IMR-90 (cell line): ENCODE measurements around the gene RBL2. TPM values are rescaled to one million over a fixed set of nuclear protein-coding genes. Genes with fewer than 3 reads are reported as not detected.

Source experiments
- ATAC-seq: fragments of 200-7000 bp; cut with Tn5 transposase; 2 replicates; pipeline ENCODE4 v1.9.1; 2020; ENCODE audit warnings: low read depth, mild to moderate bottlenecking, moderate library complexity
- BruUV-seq: library from RNA; stranded (reverse); fragments of 400-500 nt; replicated peaks from 2 replicates; lab custom pipeline; 2021; lab: Mats Ljungman, UMichigan
- CTCF ChIA-PET: fragments of 300-600 bp; formaldehyde crosslinking; extraction: SDS; loops from one replicate; lab custom pipeline; 2021; ENCODE audit warnings: antibody characterized with exemption; lab: Yijun Ruan, JAX
- POLR2A ChIA-PET: fragments of 300-600 bp; sonication (Branson Sonifier 250); formaldehyde crosslinking; loops from one replicate; lab custom pipeline; 2022; ENCODE audit warnings: antibody characterized with exemption; ENCODE audit not compliant: unreplicated experiment; lab: Charles Lee
- DNase-seq: peaks from one replicate; pipeline ENCODE4 v3.0.0; 2013
- H2AFZ ChIP-seq: replicated peaks from 2 replicates; pipeline ENCODE3; 2013; ENCODE audit warnings: low read length, mild to moderate bottlenecking; ENCODE audit not compliant: poor library complexity
- H2AK5ac ChIP-seq: 2 replicates; pipeline ENCODE4 v1.6.1; 2013; ENCODE audit warnings: low read depth, low read length, inconsistent platforms
- H2AK9ac ChIP-seq: replicated peaks from 2 replicates; pipeline ENCODE3; 2013; ENCODE audit warnings: mild to moderate bottlenecking, low read depth, low read length, moderate library complexity; ENCODE audit not compliant: poor library complexity
- H2BK120ac ChIP-seq: 2 replicates; pipeline ENCODE4 v1.6.1; 2013; ENCODE audit warnings: low read depth, low read length, inconsistent platforms
- H2BK15ac ChIP-seq: 3 replicates; pipeline ENCODE4 v1.6.1; 2013; ENCODE audit warnings: low read depth, low read length, inconsistent platforms
- H2BK20ac ChIP-seq: 2 replicates; pipeline ENCODE4 v1.6.1; 2013; ENCODE audit warnings: low read depth, mild to moderate bottlenecking, inconsistent platforms, low read length, moderate library complexity
- H2BK5ac ChIP-seq: 2 replicates; pipeline ENCODE4 v1.6.1; 2013; ENCODE audit warnings: mild to moderate bottlenecking, low read depth, low read length, inconsistent platforms; ENCODE audit not compliant: poor library complexity, severe bottlenecking
- H3K14ac ChIP-seq: replicated peaks from 2 replicates; pipeline ENCODE4 v1.6.1; 2013; ENCODE audit warnings: low read depth, low read length, inconsistent platforms
- H3K18ac ChIP-seq: 2 replicates; pipeline ENCODE4 v1.6.1; 2013; ENCODE audit warnings: low read depth, low read length, control low read depth
- H3K23ac ChIP-seq: 2 replicates; pipeline ENCODE4 v1.6.1; 2013; ENCODE audit warnings: low read depth, low read length, inconsistent platforms
- H3K27ac ChIP-seq: 2 replicates; pipeline ENCODE4 v1.5.1; 2013; ENCODE audit warnings: mild to moderate bottlenecking, control low read depth, low read length; ENCODE audit not compliant: insufficient read depth
- H3K27me3 ChIP-seq: 2 replicates; pipeline ENCODE4 v1.6.1; 2013; ENCODE audit warnings: low read length; ENCODE audit not compliant: control insufficient read depth, insufficient read depth
- H3K36me3 ChIP-seq: 2 replicates; pipeline ENCODE4 v1.6.1; 2013; ENCODE audit warnings: low read length, mixed read lengths; ENCODE audit not compliant: control insufficient read depth, insufficient read depth
- H3K4ac ChIP-seq: 2 replicates; pipeline ENCODE4 v1.6.1; 2013; ENCODE audit warnings: low read depth, low read length, inconsistent platforms
- H3K4me1 ChIP-seq: 2 replicates; pipeline ENCODE4 v1.6.1; 2013; ENCODE audit warnings: low read length, mixed read lengths; ENCODE audit not compliant: control insufficient read depth, insufficient read depth
- H3K4me2 ChIP-seq: 2 replicates; pipeline ENCODE4 v1.6.1; 2013; ENCODE audit warnings: low read depth, mild to moderate bottlenecking, control low read depth, low read length, moderate library complexity
- H3K4me3 ChIP-seq: 2 replicates; pipeline ENCODE4 v1.5.1; 2013; ENCODE audit warnings: low read depth, mild to moderate bottlenecking, control low read depth, low read length, moderate library complexity; ENCODE audit not compliant: insufficient read depth
- H3K56ac ChIP-seq: 2 replicates; pipeline ENCODE4 v1.6.1; 2013; ENCODE audit warnings: low read length, inconsistent platforms; ENCODE audit not compliant: insufficient read depth; ENCODE audit errors: extremely low read depth
- H3K79me1 ChIP-seq, 2 experiments: 2 replicates each; pipeline ENCODE4 v1.6.1; 2013; ENCODE audit warnings: low read length in 2 of 2, inconsistent platforms in 1 of 2, low read depth in 1 of 2
- H3K9ac ChIP-seq: 2 replicates; pipeline ENCODE4 v1.6.1; 2013; ENCODE audit warnings: low read depth, low read length, control low read depth
- H3K9me1 ChIP-seq: 2 replicates; pipeline ENCODE4 v1.6.1; 2013; ENCODE audit warnings: low read length, inconsistent platforms; ENCODE audit not compliant: insufficient read depth
- H3K9me3 ChIP-seq: 2 replicates; pipeline ENCODE4 v1.6.1; 2013; ENCODE audit warnings: low read length; ENCODE audit not compliant: control insufficient read depth, insufficient read depth
- H4K20me1 ChIP-seq: 2 replicates; pipeline ENCODE4 v1.6.1; 2013; ENCODE audit warnings: low read length, inconsistent platforms; ENCODE audit not compliant: insufficient read depth
- H4K5ac ChIP-seq: 2 replicates; pipeline ENCODE4 v1.6.1; 2013; ENCODE audit warnings: mild to moderate bottlenecking, low read depth, low read length, control low read depth
- H4K8ac ChIP-seq, 2 experiments: 2 replicates each; pipeline ENCODE4 v1.6.1; 2013; ENCODE audit warnings: low read depth in 2 of 2, low read length in 2 of 2, control low read depth in 1 of 2, inconsistent platforms in 1 of 2
- H4K91ac ChIP-seq: 2 replicates; pipeline ENCODE4 v1.6.1; 2013; ENCODE audit warnings: low read depth, low read length, inconsistent platforms; ENCODE audit not compliant: insufficient read depth
- CHD1 ChIP-seq: IDR thresholded peaks from 2 replicates; pipeline ENCODE4 v1.6.1; 2012; ENCODE audit warnings: low read depth, low read length, improper control_type of control experiment
- MAZ ChIP-seq: IDR thresholded peaks from 2 replicates; pipeline ENCODE4 v1.6.1; 2012; ENCODE audit warnings: low read depth, mild to moderate bottlenecking, low read length, improper control_type of control experiment, moderate library complexity, borderline replicate concordance
- NFE2L2 ChIP-seq: fragments of 150-350 bp; IDR thresholded peaks from 2 replicates; pipeline ENCODE4 v1.6.1; 2016; ENCODE audit warnings: low read depth, mild to moderate bottlenecking, low read length
- RAD21 ChIP-seq: IDR thresholded peaks from 2 replicates; pipeline ENCODE4 v1.6.1; 2012; ENCODE audit warnings: low read length, improper control_type of control experiment
- RCOR1 ChIP-seq: IDR thresholded peaks from 2 replicates; pipeline ENCODE4 v1.6.1; 2012; ENCODE audit warnings: mild to moderate bottlenecking, low read length, improper control_type of control experiment; ENCODE audit not compliant: insufficient replicate concordance
- SMC3 ChIP-seq: fragments of 150-350 bp; IDR thresholded peaks from 2 replicates; pipeline ENCODE4 v1.6.1; 2016; ENCODE audit warnings: low read depth, mild to moderate bottlenecking, antibody characterized with exemption, low read length, moderate library complexity
- WGBS, 2 experiments: methylation state at CpG; one replicate each; pipeline versions ENCODE4 v1.1.5 to v1.1.7; 2013; ENCODE audit warnings: missing lambda C conversion rate in 2 of 2; ENCODE audit not compliant: insufficient read length in 1 of 2; ENCODE audit errors: extremely low coverage in 2 of 2; 5-methylcytosine and 5-hydroxymethylcytosine counted together
- dilution Hi-C: fragments of 300-500 bp; cut with HindIII; formaldehyde crosslinking; loops from one replicate; pipeline ENCODE4 v1.14.3; 2018; ENCODE audit warnings: low sequenced_read_pairs; ENCODE audit not compliant: unreplicated experiment
- in situ Hi-C: fragments of 300-500 bp; cut with MboI; formaldehyde crosslinking; loops from 3 replicates; pipeline ENCODE4 v1.14.3; 2019; ENCODE audit warnings: low sequenced_read_pairs, inconsistent platforms, mixed read lengths
- intact Hi-C: fragments of 100-400 bp; cut with micrococcal nuclease; formaldehyde crosslinking; loops from 2 replicates; pipeline ENCODE4 v1.10.0; 2022
- polyA plus RNA-seq, 3 experiments: library from polyadenylated mRNA; depleted of rRNA; stranded (reverse); fragments of >200 nt; gene quantifications; 2 replicates each; pipeline ENCODE4 v1.2.3, GENCODE V29; 2012; ENCODE audit warnings: low replicate concordance in 1 of 3
- total RNA-seq: library from RNA; depleted of rRNA; stranded (reverse); fragments of >200 nt; gene quantifications from 2 replicates; pipeline ENCODE4 v1.2.3, GENCODE V29; 2012

The RBL2 gene
- total and polyA plus RNA-seq, 2 of the 4 experiments (the other 2 are of a cell fraction): 19.7 to 23.4 TPM

DNA sequence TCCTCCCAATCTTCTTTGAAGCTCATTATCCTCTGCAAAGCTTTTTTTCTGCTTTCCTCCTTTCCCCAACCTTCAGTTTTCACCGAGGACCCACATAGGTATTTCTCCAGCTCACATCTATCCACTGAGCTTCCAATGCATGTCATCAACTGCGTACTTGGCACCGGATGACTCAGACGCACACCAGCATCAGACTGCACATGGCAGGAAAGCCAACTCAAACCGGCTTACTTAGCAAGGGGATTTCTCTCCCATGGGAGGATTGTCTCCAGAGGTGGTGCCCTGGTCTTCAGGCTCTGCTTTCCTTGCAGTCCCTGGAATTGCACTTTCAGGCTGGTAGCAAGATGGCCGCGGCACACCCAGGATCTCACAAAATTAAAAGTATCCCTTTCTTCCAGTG, 70.4 kb downstream of the RBL2 start:
- Histone ChIP-seq H3K4ac (peak overlapping the region; percentile 83; the same call in 1 of the 2 replicates), H2AK9ac (peak overlapping the region; percentile 60), H3K4me2 (no peak overlapping the region), H2BK5ac (peak overlapping the region; percentile 63), H2BK20ac (no peak overlapping the region), H3K4me1 (peaks cover 6% of the 10 kb centered on the region), H3K9me3 (no peaks in the 10 kb centered on the region), H2AFZ (peak overlapping the region; percentile 91), H3K36me3 (no peaks in the 10 kb centered on the region), H4K8ac (peak overlapping the region; percentile 80 to 95; a peak in 3 of 4 replicates), H3K9ac (no peak overlapping the region), H4K20me1 (no peaks in the 10 kb centered on the region), H4K91ac (no peak overlapping the region), H4K5ac (peak overlapping the region; percentile 92; the same call in 1 of the 2 replicates), H3K23ac (no peak overlapping the region), H3K14ac (peak overlapping the region; percentile 92; the same call in 1 of the 2 replicates), H3K4me3 (no peak overlapping the region), H3K27ac (peak overlapping the region; percentile 91; the same call in 1 of the 2 replicates), H2AK5ac (peak overlapping the region; percentile 29; the same call in 1 of the 2 replicates), H2BK15ac (no peak overlapping the region), H3K18ac (no peak overlapping the region), H2BK120ac (no peak overlapping the region), H3K27me3 (no peaks in the 10 kb centered on the region), H3K56ac (no peak overlapping the region), H3K79me1 (peaks cover 6 to 14% of the 10 kb centered on the region in 2 experiments; a peak in 3 of 4 replicates), H3K9me1 (0 out of 2 replicates have a peak, but pooled peaks cover 8% of the 10 kb centered on the region)
- dilution Hi-C loops: no loop called here
- ATAC-seq (no peak), DNase-seq (peak; percentile 46)
- intact Hi-C loops: no loop called here
- ChIA-PET CTCF (interaction anchor here (1.0 kb wide), 1 partner anchor 8 kb away, joined by 3 read pairs; no protein-coding TSS in a partner anchor), POLR2A (no interaction called here)
- 89% methylated on average over 5 of the region's 7 CpGs; no CpG with 5 or more reads in 1 of the 2 experiments for WGBS, 2 experiments
- TF ChIP-seq NFE2L2: no peak
- TF ChIP-seq RAD21: no peak
- TF ChIP-seq SMC3: no peak
- TF ChIP-seq MAZ: no peak
- TF ChIP-seq RCOR1: no peak
- TF ChIP-seq CHD1: no peak
- no TSS peak for BruUV-seq
- in situ Hi-C loops: no loop called here
